ENCODE results near the gene AKAP12.
"Not testable (repeated sequence)": the region's sequence is repeated elsewhere in the genome, so short reads cannot be mapped to it uniquely, and the experiment has no call there.

The AKAP12 gene

GRCh38 chr6:151381722-151382121, 142.0 kb downstream of the AKAP12 start:
- DNase-seq (ENCODE audit: low spot score), result no peak

GRCh38 chr6:151382631-151383030, 142.9 kb downstream of the AKAP12 start:
- not testable (repeated sequence) for DNase-seq (ENCODE audit: low spot score)

- DNase-seq (ENCODE audit: low spot score), result no peak
Observed at GRCh38 chr6:151384151-151384550, 144.4 kb downstream of the AKAP12 start.

GRCh38 chr6:151385177-151385576, 145.4 kb downstream of the AKAP12 start:
- DNase-seq (ENCODE audit: low spot score), result no peak

DNA sequence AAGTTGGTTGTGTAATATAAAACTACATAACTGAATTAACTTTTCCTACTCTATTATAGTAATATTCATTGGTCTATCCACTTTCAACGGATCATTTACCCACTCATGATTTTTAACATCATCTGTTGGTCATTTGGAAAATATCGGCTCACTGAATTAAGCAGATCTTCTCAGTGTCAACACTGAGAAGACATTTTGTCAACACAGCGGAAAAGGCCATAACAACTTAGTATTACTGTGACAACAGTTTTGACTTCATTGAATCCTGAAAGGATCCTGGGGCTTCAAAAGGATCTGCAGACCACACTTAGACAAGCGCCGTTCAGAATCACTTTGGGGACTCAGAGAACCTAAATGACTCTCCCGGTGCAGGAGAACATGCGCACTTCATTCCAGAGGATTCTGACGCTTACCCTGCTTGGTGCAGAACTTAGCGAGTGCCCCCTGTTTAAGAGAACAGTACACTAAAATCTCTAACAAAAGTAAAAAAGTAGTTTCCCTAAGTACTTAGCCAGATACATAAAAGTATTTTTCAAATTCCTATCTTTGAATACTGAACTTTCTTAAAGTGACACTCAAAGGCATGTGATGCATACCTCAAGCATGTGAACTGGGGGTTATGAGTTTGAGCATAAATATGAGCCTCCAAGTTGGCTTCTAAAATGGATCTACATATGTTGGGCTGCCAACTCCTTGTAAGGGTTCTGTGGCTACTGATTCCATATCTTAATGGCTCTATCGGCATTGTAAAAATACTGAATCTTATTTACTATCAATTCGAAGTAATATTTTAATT, 147.6 kb downstream of the AKAP12 start:
- no peak for DNase-seq (ENCODE audit: low spot score)

DNA sequence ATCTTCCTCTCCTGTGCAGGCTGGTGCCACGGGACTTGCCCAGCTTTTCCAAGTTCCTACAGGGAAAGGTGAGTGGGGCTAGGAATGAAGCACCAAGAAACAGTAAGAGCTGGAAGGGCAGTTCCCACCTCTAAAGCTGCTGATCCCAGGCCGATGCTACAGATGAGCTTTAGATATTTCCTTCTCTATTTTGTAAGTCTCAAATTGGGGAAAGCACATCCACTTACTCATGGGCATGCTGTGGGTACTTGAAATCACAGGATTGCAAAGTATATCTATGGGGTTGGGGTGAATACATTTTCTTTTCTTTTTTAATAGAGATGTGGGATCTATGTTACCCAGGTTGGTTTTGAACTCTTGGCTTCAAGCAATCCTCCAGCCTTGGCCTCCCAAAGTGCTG, 148.5 kb downstream of the AKAP12 start:
- DNase-seq (ENCODE audit: low spot score), result no peak

GRCh38 chr6:151388997-151389617, 149.3 kb downstream of the AKAP12 start:
- no peak for DNase-seq (ENCODE audit: low spot score)

GRCh38 chr6:151389618-151390275, 150.0 kb downstream of the AKAP12 start:
- peak; percentile 40 for DNase-seq (ENCODE audit: low spot score)

DNA sequence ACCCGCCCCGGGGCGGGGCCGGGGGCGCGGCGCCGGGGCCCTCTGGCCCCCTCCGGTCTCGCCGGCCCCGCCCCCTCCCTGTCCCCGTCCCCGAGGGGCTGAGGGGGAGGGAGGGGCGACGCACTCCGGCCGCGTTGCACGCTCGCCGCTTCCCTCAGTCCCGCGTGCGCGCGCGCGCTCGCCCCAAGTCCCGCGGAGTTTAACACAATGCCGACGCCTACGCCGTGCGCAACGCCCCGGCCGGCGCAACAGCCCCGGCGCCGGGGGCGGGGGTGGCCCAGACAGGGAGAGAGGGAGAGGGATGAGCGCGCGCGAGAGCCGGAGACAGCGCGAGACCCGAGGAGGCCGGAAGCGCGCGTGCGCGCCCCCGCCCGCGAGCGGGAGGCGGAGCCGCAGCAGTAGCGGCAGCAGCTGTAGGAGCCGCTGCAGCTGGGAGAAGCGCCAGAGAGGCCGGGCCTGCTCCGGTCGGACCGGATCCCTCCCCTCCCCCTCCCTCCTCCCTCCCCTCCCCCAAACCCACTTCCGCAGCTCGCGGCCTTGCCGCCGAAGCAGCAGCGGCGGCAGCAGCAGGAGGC, 150.6 kb downstream of the AKAP12 start:
- DNase-seq (ENCODE audit: low spot score), result peak; percentile 98

- DNase-seq (ENCODE audit: low spot score), result peak; percentile 77
Observed at GRCh38 chr6:151390851-151391470, 151.2 kb downstream of the AKAP12 start.

DNA sequence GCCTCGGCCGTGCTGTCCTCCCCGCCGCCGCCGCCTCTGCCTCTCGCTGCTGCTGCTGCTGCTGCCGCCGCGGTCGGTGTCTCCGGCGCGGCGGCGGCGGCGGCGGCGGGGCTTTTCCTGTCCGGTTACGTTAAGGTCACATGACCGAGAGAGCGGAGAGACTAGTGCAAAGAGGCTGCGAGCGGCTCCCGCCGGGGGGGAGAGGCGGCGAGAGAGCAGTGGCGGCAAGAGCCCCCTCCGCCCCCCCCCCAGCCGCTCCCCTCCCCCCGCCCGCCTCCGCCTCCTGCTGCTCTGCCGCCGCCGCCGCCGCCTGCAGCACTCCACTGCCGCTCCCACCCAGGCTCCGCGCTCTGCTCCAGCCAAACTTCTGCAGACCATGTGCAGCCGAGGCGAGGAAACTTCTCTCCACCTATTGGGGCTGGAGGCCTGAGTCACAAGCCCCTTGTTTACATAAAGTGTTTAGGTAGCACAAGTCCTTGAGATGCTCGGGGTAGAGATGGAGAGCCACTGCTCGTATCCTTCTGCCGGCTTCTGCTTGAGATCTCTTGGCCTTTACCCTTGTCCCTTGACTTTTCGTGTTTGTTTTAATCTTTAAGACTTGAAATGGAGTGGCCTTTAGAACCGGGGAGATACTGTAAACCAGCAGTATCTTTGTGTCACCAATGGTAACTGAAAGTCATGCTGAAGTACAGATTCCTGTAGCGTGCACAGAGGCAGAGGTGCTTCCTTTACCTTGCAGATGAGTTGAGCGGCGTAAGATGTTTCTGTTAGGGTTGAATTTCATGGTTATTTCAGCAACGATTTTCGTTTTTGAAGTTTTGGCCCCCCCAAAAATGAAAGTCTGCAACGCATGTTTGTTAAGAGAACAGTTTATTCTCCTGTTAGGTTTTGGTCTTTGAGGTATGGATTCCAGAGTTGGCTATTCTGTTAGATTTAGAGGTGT, 152.0 kb downstream of the AKAP12 start, which contains the start of gene ZBTB2:
Gene ZBTB2, minus strand, starts transcription at position 89 of the 943 bp plus-strand sequence. CDS start 17,922 bp downstream, outside the sequence.
- peak; percentile 68 for DNase-seq (ENCODE audit: low spot score)

- no peak for DNase-seq (ENCODE audit: low spot score)
Observed at GRCh38 chr6:151392427-151392826, 152.7 kb downstream of the AKAP12 start.

DNA sequence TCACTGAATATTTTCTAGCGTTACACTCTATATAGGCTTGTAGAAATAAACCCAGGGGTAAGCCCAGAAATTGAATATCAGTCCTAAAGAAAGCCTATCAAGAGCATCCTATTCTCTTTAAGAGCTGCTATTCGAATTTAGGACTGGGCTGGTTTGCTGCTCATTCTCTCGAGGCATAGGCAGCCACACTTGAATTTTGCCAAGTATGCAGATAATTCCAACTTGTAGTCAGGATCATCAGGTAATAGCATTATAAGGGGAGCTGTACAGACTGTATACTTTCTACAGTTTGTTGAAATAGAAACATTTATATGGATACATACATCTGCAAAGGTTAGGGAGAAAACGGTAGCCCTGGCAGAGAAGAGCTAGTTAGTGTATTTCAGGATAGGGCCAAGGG, 153.6 kb downstream of the AKAP12 start:
- no peak for DNase-seq (ENCODE audit: low spot score)

GRCh38 chr6:151399679-151400078, 159.9 kb downstream of the AKAP12 start:
- no peak for DNase-seq (ENCODE audit: low spot score)

GRCh38 chr6:151400473-151400872, 160.7 kb downstream of the AKAP12 start:
- no peak for DNase-seq (ENCODE audit: low spot score)

DNA sequence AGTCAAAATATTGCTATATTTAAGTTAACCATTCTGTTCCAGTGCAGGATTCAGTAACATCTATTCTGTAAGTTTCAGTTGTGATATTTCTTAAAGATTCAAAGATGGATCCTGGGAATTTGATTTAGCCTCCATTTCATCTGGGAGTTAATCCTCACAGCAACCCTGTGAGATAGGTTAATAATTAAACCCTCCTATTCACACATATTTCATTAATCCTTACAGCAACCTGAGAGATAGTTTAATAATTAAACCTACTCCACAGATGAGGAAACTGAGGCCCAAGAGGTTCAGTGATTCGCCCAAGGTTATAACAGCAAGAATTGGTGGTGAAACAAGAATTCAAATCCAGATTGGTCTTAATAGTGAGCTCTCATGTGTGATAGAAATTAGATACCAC, 162.5 kb downstream of the AKAP12 start:
- no peak for DNase-seq (ENCODE audit: low spot score)

DNA sequence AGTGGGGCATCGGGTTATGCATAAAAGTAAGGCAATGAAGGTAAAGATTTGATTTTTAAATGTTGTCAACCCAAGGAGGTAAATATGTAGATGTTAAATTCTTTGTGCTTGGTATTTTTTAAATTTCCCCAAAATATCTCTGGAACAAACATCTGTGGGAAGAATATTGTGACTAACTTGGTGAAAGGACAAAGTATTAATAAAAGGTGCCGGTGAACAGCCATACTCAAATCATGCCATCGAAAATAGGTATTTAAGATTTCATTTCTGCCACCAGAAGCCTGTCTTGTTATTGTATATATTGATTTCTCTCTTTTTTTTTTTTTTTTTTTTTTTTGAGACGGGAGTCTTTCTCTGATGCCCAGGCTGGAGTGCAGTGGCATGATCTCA, 164.1 kb downstream of the AKAP12 start:
- no peak for DNase-seq (ENCODE audit: low spot score)

All from germinal center (tissue), 1 donor.